CD4-positive, alpha-beta T cell treated with Interleukin-12 subunit alpha and Interleukin-12 subunit beta, for 1 hour (primary cell): ENCODE data around the gene UPK2.

Source experiments
- DNase-seq: peaks from one replicate; pipeline ENCODE4 v3.0.0-alpha.2; 2020

Gene UPK2

DNA sequence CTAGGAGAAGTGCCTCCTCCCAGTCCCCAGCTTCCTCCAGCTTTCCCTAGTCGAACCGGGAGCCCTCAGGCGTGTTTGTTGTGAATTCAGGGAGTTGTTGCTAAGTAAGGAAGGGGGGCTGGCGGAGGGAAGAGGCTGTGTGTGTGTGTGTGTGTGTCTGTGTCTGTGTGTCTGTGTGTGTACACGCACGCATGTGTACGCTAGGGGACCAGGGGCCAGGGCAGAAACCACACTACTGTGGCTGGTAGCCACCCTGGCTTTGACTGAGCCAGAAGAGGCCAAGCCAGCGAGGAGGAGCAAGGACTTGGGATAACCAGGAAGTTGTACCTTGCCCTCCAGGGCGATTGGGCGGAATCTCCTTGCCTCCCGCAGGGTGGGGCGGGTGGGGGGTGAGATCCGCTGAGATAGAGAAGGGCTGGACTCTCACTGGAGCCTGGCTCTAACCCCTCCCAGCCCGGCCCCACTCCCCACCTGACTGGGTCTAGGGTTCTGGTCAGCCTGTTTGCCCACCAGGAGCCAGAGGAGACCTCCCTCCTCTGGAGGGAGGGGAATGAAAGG lies 37.9 kb upstream of the UPK2 start:
- peak; percentile 76 for DNase-seq

DNA sequence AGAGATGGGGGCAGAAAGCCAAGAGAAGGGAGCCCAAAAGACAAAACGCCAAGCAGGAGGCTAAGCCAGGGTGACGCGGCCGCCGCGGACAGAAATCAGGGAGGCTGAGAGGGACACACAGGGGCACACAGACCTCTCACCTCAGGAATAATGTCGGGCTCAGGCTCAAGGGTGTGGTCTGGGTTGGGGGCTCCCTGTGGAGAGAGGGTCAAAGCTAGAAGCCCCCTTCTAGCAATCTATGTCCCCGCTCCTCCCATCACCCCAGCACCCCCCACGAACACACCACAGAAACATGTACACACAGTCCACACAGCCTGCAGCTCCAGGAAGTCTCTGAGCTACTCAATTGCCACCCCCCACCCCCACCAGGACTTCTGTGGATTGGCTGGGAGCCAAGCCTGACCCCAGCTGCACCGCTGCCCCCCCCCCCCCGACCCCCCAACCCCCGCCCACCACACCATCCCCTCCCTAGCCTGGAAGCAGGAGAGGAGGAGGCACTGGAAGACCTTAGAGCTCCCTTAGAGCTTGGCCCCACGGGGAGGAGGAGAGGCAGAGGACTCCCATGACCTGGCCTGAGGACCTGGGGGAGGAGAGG lies 37.3 kb upstream of the UPK2 start:
- peak; percentile 58 for DNase-seq

DNA sequence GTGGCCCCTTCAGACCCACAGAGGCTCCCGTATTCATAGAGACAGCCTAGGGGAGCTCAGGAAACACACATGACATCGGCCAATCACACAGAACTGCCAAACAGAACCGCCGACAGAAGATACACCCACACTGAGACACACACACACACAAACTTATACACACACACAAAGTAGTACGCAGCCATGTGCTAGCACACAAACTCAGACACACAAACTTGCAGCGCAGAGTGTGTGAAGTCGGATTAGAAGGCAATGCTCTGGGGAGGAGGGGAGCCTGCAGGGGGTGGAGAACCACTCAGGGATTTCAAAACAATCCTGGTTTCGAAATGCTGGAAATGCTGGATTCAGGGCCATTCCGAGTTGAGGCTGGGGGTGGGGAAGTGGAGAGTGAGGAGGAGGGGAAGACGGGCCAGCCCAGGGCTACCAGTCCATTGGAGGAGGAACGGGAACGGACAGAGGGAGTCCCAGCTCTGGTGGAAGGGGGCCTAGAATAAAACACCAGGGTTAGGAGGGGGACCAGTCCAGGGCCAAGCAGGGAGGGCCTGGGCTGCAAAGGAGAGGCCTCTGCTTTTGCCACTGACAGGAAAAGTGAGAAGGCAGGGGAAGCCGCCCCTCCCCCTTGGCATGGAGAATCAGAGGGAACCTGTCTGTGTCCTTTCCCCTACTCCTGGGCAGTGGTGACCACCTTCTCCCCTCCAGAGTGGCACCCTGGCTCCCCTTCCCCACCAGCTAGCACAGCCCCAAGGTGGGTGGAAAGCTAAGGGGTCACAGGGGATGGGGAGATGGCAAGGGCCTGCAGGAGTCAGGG lies 34.8 kb upstream of the UPK2 start:
- DNase-seq: no peak

DNA sequence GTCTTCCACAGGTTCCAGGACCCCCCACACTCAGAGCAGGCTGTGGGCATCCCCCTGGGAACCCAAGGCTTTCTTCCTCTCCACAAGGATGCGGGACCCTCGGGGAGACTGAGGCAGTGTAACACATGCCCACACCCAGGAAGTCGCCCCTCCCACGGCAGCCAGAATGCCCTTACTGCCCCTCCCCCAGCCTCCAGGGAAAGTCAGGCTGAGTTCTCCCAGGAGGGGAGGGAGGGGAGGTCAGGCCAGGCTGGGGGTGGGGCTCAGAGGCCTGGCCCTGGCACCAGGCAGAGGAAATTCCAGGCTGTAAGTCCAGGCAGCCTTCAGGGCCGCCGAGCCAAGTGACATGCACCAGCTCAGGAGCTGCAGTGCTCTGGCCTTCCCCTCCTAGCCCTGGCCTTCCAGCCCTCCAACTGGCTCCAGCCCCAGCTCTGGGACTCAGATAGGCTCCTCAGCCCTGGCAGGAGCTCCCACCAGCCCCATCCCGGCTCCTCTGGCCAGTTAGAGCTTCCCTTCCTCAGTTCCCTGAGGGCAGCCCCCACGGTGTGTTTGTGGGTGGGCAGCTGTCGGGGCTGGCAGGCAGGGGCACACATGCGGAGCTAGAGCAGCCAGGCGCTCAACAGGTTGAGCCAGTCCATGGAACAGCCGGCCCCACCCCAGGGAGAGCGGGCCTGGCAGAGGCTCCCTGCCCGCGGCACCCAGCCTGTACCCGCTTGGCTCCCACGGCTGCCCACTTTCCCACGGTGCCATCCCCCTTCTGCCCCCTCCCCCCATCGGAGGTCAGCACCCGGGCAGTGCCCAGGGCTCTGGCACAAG lies 34.0 kb upstream of the UPK2 start:
- DNase-seq: no peak

DNA sequence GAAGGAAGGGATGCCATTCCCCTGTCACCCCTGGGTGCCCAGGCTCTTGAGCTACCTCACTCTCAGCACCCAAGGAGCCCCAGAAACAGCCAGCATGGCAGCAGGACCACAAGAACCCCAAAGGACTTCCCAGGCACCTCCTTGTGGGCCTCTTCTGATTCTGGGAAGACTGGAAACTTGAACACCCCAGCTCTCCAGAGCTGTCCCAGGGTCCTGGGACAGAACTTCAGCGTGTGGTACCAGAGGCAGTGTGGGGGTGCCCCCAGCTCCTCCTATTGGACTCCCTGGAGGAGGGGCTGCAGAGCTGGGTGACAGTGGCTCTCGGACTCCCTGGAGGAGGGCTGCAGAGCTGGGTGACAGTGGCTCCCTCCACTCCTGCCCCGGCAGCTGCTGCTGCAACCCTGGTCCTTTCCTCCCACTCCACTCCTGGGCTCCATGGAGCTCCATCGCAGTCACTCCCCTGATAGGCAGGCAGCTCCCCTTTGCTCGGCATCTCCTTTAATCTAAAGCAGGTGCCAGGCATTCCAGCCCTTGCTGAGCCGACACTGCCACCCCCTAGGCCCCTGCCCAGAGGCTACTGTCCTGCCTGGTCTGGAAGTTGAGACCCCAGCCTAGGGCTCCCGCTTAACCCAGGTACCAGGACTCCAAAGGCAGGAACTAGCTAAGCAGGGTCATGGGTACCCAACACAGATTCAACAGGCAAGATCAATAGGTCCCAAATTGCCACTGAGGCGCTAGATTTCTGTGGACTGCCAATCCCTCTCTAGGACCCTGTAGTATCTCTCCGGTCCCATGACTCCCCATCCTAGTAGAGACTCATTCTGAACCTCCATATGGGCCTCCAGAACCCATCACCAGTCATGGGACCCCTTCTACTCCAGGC lies 33.1 kb upstream of the UPK2 start:
- DNase-seq: no peak

DNA sequence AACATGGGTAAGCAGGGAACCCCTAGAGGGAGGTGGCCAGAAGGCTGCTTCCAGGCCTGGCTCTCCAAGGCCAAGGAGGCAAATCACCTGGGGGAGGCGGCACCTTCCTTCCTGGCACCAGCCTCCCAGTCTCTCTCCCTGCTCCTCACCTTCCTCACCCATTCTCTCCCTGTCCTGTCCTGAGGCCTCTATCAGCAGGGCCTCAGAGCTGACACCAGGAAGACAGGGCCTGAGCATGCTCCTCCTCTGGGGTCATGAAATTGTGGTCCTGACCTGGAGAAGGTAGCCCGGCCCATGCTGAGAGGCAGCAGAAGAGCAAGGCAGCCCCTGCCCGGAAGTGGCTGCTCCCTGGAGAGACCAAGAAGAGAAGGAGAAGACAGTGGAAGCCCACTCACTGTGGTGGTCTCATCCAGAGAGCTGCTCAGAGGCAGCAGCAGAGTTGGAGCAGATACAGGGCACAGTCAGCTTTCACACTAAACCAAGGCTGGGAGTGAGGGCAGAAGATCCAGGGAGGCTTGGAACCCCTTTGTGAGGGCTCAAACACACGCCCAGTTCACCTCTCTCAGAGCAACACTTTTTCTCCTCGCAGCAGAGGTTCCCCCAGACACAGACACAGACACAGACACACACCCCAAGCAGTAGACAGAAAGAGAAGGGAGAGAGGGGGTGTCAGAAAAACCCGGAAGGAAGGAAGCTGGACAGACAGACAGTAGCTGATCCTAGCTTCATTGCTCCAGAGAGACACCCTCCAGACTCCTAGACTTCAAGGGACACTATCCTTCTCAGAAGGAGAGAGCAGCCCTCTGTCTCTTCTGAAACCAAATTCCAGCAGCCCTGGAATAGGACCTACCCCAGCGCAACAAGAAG lies 32.1 kb upstream of the UPK2 start:
- peak; percentile 67 for DNase-seq

DNA sequence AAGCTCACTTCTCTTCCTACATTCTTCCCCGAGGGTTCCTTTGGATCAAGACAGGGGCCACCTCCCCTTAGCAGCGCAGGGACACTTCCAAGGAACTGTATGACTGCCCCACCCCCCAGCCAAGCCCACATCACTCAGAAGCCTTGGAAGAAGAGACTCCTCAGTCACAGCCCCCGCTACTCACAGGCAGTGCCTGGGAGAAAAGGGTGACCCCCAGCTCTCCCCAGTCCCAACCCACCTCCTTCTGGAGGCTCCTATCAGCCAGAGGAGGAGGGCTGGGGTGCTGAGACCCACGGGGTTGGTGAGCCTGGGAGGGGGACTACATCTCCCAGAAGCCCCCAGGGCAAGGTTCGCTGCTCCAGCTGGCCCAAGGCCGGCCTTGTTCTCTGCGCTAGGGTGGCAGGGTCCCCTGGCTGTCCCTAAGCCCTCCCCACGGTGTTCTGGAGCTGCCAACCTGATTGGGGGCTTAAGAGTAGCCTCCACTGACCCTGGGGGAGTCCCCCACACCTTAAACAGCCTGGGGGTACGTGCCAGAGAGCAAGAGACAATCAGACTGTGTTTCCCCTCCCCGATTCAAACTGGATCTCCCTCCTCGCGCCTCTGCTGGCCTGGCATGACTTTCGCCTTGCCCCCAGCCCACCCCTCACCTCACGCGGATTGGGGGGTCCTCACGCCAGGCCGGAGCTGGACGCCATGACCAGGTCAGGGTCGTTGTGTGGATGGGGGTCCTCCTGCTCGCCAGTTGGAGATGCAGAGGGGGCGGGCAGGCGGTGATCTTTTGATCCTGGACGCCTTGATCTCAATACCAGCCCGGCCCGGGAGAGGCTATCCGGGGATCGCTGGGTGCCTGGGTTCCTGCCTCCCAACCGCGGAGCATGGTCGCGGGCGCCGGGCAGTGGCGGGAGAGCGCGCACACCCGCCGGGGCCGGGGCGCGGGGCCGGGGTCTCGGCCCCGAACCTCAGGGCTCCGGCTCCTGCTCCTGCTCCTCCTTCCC lies 31.2 kb upstream of the UPK2 start:
- peak; percentile 48 for DNase-seq

DNA sequence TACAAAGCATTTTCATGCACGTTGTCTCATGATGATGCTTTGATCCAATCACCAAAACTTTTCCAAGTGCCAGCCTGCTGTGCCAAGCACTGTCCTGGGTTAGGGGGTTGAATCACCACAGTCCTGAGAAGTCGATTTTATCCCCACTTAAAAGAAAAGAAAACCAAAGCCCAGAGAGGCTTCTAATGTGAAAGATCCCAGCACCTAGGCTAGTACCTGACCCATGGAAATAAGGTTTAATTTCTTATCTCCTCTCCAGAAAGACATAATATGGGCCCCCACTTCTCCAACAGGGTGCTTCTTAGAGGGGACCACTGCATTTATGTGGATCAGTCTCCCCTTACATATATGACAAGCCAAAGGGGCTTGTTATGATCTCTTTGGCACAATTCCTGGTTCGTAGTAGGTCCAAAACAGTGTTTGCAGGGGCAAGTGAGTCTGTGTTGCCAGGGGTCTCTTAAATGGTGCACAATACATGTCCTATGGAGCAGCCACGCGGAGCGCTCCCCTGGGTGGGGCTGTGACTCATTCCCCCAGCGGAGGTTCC lies 28.5 kb upstream of the UPK2 start:
- DNase-seq: no peak

DNA sequence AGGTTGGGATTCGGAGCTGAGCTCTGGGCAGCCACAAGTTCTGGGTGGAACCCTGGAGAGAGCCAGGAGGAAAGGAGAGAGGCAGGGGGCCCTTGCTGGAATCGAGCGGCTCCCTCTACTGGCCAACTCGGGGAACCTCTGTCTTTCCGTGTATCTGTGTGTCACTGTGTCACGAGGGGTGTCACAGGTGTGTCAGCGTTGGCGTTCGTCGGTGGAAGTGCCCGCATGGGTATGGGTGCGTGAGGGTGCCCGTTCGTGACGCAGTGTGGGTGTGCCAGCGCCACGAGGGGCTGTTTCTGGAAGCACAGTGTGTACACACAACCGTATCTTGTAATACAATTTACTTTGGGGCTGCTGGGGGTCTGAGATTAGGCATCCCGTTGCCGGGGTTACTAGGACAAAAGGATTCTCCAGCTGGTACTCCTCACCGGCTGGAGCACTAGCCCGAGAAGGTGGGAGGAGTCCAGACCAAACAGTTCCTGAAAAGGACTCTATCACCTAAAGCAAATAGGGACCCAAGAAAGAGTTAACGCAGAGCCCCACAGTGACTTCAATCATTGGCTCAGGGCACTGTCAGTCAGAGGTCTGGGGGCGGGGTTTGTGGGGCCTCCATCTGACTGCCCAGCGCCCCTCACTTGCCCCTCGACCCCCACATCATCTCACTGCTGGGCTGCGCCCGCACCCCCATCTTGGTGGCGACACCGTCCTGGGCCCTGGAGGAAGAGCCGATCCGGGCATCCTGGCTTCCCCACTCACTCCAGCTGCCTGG lies 27.8 kb upstream of the UPK2 start:
- peak; percentile 95 for DNase-seq

DNA sequence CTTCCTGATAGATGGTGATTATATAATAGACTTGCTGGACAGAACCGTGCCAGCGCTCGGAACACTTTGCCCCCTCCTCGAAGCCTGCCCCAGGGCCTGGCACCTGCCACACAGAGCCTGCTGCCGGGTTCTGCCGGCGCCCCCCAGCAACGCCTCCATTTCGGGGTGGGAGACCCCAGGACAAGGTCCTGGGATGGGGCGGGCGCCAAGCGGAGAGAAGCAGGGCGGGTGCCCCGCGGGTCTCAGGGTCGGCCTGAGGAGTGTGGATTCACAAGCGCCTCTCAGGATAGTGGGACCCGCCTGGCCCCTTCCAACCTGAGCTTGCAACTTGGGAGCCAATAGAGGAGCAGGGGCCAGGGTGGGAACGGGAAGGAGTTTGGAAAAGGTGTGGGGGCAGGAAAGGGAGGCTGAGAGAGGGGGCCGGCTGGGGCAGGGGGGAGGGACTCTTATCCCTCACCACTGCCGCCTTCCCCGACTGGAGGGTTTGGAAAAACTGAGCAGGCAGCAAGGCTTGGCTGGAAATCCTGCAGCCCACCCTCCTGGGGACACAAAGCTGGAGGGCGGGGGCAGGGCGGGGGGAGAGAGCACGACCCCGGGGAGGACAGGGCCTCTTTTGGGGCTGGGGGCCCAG lies 27.1 kb upstream of the UPK2 start:
- no peak for DNase-seq

DNA sequence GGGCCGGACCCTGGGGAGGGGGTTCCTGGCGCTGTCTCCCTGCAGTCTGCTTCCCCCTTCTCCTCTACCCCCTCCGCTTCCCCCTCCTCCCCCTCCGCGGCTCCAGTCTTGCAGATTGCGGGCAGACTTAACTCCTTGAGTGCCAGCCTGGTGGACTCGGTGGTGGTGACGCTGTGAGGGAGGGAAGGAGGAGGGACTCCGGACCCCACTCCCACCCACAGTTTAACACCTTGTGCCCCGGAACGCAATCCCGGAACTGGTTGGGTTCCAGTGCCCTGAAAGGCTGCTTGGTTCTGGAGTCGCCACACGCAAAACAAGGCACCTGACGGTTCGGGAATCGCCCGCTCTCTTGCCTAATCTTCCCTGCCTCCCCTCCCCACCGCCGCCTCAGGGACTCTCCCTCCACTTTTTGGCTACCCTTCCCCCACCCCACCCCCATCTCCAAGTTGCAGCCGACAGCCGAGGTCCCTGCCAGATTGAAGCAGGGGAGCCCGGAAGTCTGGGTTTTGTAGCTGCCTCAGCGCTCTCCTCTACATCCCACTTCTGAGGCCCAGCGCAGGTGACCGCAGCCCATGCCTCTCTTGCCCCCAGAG lies 26.5 kb upstream of the UPK2 start:
- DNase-seq: peak; percentile 86

DNA sequence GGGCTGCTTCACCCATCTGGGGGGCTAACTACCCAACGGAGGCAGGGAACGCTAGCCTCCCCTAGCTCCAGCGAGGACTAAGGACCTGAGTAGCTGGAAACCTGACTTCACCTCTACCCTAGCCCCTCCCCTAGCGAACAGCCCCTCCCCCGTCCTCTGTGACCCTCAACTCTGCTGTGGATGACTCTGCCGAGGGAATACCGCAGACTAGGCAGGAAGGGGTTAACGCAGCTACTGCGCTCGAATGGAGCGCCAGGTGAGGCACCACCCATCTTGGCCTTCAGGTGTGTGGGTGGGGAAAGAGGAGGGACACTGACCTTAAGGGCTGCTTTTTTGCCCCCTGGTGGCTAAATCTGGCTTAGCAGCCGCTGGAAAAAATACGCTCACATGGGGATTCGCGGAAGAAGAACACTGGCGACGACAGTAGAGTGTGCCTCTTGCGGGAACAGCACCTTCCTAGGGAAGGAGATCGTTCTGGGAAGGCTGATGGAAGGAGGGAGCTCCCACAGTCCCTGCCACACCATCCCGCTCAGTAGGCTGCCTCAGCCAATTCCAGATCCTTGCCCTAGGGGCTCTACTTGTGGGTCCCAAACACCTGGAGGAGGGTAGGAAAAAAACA lies 25.9 kb upstream of the UPK2 start:
- peak; percentile 88 for DNase-seq

DNA sequence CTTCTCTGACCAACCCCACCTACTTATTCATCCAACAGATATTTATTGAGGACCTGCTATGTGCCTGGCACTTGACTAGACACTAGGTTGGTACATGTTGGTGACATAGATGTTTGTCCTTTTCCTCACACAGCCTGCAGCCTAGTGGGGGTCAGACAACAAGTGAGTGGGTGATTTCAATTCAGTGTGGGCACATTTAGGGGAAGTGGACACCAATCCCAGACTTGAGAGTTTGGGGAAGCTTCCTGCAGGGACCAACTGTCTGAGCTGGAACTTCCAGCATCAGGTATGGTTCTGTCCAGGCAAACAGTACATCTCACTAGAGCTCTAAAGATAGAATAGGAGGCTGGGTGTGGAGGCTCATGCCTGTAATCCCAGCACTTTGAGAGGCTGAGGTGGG lies 24.5 kb upstream of the UPK2 start:
- no peak for DNase-seq

DNA sequence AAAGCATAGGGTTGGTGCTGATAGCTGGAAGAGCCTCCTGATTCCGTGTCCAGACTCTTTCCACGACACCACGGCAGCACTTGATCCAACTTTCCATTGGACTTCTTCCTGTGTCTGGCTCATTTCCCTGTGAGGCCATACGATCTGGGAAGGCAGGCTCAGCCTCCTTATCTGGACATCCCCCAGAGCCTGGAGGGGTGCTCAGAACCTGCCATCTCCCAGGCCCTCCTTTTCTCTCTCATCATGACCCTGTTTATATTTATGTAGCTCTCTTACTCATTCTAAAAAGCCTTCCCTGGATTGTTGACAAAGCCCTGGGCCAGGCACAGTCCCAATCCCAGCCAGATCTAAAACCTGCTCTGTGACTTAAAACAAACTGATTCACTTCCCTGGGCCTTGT lies 22.6 kb upstream of the UPK2 start:
- no peak for DNase-seq

DNA sequence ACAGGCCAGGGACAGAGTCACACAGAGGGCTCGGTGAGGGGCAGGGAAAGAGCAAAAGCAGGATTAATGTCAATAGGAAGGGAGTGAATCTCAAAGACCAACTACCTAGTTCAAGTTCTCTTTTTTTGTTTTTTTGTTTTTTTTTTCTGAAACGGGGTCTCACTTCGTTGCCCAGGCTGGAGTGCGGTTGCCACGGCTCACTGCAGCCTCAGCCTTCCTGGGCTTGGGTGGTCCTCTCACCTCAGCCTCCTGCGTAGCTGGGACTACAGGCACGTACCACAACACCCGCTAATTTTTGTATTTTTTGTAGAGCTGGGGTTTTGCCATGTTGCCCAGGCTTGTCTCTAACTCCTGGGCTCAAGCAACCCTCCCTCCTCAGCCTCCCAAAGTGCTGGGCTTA lies 20.7 kb upstream of the UPK2 start:
- no peak for DNase-seq

DNA sequence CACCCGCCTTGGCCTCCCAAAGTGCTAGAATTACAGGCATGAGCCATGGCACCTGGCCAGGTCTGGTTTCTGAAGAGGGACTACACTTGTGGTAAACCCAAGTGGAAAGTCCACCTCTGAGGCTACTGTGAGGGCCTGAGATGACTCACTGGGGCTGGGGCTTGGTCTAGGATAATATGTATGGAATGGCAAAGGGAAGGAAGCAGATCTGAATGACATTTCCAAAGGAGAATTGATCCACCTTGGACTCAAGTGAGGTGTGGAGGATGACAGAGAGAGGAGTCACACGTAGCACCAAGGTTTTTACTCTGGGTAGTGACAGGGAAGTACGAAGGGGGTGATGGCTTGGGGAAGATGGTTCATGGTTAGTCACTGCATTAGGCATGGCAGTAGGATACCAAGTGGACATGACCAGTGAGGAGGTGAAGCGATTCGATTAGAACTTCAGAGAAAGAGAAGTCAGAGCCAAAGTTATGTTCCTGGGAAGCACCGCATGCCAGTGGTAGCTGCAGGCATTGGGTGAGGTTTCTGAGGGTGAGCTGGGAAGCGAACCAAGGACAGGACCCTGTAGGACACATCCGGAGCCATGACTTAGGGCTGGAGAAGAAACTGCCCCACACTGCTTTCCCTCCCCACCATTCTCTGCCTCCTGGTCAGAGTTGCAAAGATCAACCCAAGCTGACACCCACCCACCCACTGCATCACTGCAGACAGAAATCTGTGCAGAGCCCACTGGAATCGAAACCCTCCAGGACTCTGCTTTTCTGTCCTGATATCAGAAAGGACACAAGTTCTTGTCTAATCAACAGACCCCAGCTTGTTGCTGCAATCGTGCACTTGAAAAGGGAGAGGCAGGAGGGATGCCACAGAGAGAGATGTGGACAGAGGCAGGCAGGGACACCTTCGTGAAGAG lies 17.4 kb upstream of the UPK2 start:
- no peak for DNase-seq
